AG04450 (cell line): ENCODE measurements around the gene FARP2. TPM values are rescaled to one million over a fixed set of nuclear protein-coding genes. Genes with fewer than 3 reads are reported as not detected.
"Not testable (repeated sequence)": the region's sequence is repeated elsewhere in the genome, so short reads cannot be mapped to it uniquely, and the experiment has no call there.

Experiments
- CTCF ChIA-PET: fragments of 300-600, 350-600 bp; formaldehyde crosslinking; extraction: SDS; loops from one replicate; lab custom pipeline; 2022; ENCODE audit warnings: antibody characterized with exemption, inconsistent platforms; lab: Charles Lee
- POLR2A ChIA-PET: fragments of 350-600 bp; formaldehyde crosslinking; extraction: SDS; loops from one replicate; lab custom pipeline; 2021; ENCODE audit warnings: antibody characterized with exemption, inconsistent platforms; lab: Yijun Ruan, JAX
- DNase-seq: peaks from one replicate; pipeline ENCODE4 v3.0.0-alpha.2; 2011; ENCODE audit warnings: low read depth, low spot score
- H3K27ac ChIP-seq: one replicate; pipeline ENCODE4 v1.5.1; 2012; ENCODE audit warnings: low read depth, low read length, control low read depth
- H3K27me3 ChIP-seq: one replicate; pipeline ENCODE4 v1.6.0; 2012; ENCODE audit warnings: low read length; ENCODE audit not compliant: control insufficient read depth, insufficient read depth
- H3K4me3 ChIP-seq: 2 replicates; pipeline ENCODE4 v1.5.1; 2011; ENCODE audit warnings: mild to moderate bottlenecking, low read depth, low read length, control low read depth
- H3K9me3 ChIP-seq: 2 replicates; pipeline ENCODE4 v1.5.1; 2012; ENCODE audit warnings: low read length; ENCODE audit not compliant: control insufficient read depth, insufficient read depth
- CTCF ChIP-seq: IDR thresholded peaks from 2 replicates; pipeline ENCODE4 v1.5.1; 2011; ENCODE audit warnings: low read depth, low read length, control low read depth, inconsistent platforms
- polyA plus RNA-seq: library from polyadenylated mRNA; depleted of rRNA; stranded (reverse); fragments of >200 nt; gene quantifications from 2 replicates; pipeline ENCODE4 v1.2.3, GENCODE V29; 2011

The FARP2 gene
- polyA plus RNA-seq, 1 experiment = 25.4 TPM

DNA sequence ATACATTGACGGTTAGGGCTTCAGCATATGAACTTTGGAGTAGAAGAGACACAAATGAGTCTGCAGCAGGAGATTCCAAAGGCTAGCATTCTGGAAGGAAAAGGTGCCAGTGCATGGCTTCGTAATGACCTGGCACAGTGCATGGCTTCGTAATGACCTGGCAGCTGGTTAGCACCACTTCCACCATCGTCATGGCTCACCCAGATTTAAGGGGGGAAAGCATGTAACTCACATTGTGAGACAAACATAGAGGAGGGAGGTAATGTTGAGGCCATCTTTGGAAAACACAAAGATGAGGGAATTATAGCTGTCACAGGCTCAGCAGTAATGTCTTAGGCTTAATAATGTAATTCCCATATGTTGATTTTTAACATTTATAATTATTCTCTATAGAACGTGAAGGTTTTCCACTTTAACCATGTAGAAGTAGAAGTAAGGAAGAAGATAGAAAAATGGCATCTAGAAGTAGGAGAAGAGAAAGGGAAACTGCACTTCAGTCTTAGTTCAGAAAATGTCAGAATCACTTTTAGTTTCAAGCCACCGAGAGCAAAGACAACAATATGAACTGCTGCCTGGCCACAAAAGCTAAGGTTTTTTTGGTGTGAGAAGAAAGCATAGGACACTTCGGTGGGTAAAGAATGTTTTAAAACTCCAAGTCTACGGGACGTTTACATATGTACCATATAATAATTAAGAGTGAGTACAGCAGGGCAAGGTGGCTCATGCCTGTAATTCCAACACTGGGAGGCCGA lies 159.1 kb downstream of the FARP2 start:
- ChIA-PET POLR2A (interaction anchor here (0.6 to 1.1 kb wide), 2 partner anchors 30 to 45 kb away, joined by 3 read pairs; no protein-coding TSS in a partner anchor), CTCF (no interaction called here)
- DNase-seq = no peak
- Histone ChIP-seq H3K9me3 (no peaks in the 10 kb centered on the region), H3K27ac (no peak overlapping the region), H3K4me3 (no peak overlapping the region), H3K27me3 (peaks cover 4% of the 10 kb centered on the region)
- no peak for TF ChIP-seq CTCF

GRCh38 chr2:241516520-241516965 lies 160.5 kb downstream of the FARP2 start:
- POLR2A ChIA-PET = interaction anchor here (0.8 kb wide), 1 partner anchor 29 kb away, joined by 5 read pairs; no protein-coding TSS in a partner anchor
- Histone ChIP-seq H3K27me3 (peaks cover 5% of the 10 kb centered on the region), H3K27ac (no peak overlapping the region), H3K9me3 (no peaks in the 10 kb centered on the region), H3K4me3 (no peak overlapping the region)
- DNase-seq = no peak
- TF ChIP-seq CTCF = no peak
- CTCF ChIA-PET = no interaction called here

GRCh38 chr2:241517297-241517696 lies 161.2 kb downstream of the FARP2 start:
- ChIA-PET CTCF (no interaction called here), POLR2A (no interaction called here)
- H3K9me3 ChIP-seq = no peaks in the 10 kb centered on the region

GRCh38 chr2:241519669-241520068 lies 163.6 kb downstream of the FARP2 start:
- no peak overlapping the region for H3K27ac ChIP-seq
- no peaks in the 10 kb centered on the region for H3K9me3 ChIP-seq
- no peak for DNase-seq
- no peak overlapping the region for H3K4me3 ChIP-seq
- POLR2A ChIA-PET = no interaction called here
- no peak for TF ChIP-seq CTCF
- H3K27me3 ChIP-seq = peaks cover 8% of the 10 kb centered on the region
- CTCF ChIA-PET = no interaction called here

More at GRCh38 chr2:241517297-241517696, 161.2 kb downstream of the FARP2 start:
- DNase-seq = no peak
- no peak for TF ChIP-seq CTCF
- no peak overlapping the region for H3K27ac ChIP-seq
- H3K27me3 ChIP-seq = peaks cover 7% of the 10 kb centered on the region
- H3K4me3 ChIP-seq = no peak overlapping the region

GRCh38 chr2:241522477-241522876 lies 166.4 kb downstream of the FARP2 start:
- CTCF ChIA-PET = no interaction called here
- no peak for TF ChIP-seq CTCF
- no peak overlapping the region for H3K4me3 ChIP-seq
- H3K27ac ChIP-seq = no peak overlapping the region
- no peak for DNase-seq
- peaks cover 10% of the 10 kb centered on the region for H3K27me3 ChIP-seq
- POLR2A ChIA-PET = no interaction called here
- peaks cover 8% of the 10 kb centered on the region; the same call in 1 of the 2 replicates for H3K9me3 ChIP-seq

- DNase-seq, H3K27ac ChIP-seq, H3K4me3 ChIP-seq, H3K9me3 ChIP-seq, H3K27me3 ChIP-seq, POLR2A ChIA-PET: not testable (repeated sequence)
- CTCF ChIA-PET = interaction anchor here (0.8 kb wide), 1 partner anchor 8 kb away, joined by 8 read pairs; no protein-coding TSS in a partner anchor
These were observed 170.0 kb downstream of the FARP2 start for GRCh38 chr2:241525818-241526780.
